ENCODE results near the gene PLA2R1.
"Not testable (repeated sequence)": the region's sequence is repeated elsewhere in the genome, so short reads cannot be mapped to it uniquely, and the experiment has no call there.

Gene PLA2R1

DNA sequence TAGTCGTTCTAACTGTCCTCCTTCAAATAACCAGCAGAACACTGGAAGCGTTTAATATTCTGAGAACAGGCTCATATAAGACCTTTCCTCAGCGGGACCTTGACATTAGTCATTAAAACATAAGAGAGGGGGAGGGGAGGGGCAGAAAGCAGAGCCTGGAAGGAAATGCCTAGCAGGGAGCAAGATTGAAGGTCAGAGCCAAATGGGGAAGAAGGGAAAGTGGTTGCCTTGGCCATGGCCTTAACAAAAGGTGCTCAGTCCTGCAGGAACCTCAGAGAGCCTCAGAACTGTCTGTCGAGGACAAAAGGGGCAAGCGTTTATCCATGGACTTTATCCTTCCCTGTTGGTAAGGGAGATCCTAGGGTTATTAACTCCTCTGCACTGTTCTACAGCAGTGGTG lies 856 bp upstream of the PLA2R1 start:
- no peak for DNase-seq

DNA sequence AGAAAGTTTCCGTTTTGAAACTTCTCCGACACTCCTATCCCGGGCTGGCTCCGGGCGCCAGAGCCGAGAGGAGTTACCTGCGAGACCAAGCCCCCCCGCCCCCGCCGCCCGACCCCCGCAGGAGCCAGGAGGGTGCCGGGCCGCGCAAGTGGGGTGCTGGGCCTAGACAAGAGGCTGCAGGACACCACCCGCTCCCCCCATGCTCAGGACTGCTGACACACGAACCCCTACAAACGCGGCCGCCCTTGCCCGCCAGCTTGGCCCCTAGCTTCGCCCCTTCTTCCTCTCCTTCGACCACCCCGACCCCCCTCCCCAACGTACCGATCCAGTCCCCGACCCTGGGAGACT lies 497 bp downstream of the PLA2R1 start:
- DNase-seq = no peak

DNA sequence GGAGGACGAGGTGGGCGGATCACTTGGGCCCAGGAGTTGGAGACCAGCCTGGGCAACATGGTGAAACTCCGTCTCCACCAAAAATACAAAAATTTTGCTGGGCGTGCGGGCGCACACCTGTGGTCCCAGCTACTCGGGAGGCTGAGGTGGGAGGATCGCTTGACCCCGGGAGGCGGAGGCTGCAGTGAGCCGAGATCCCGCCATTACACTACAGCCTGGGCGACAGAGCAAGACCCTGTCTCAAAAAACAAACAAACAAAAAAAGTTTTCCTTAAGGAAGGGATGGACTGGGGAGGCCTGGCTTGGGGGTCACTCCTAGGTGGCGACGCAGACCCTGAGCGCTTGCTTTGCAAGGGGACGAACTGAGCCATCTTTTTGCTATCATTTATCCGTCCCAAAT lies 882 bp downstream of the PLA2R1 start:
- no peak for DNase-seq

- DNase-seq = no peak
Observed at GRCh38 chr2:160060297-160060696, 2.1 kb downstream of the PLA2R1 start.

DNA sequence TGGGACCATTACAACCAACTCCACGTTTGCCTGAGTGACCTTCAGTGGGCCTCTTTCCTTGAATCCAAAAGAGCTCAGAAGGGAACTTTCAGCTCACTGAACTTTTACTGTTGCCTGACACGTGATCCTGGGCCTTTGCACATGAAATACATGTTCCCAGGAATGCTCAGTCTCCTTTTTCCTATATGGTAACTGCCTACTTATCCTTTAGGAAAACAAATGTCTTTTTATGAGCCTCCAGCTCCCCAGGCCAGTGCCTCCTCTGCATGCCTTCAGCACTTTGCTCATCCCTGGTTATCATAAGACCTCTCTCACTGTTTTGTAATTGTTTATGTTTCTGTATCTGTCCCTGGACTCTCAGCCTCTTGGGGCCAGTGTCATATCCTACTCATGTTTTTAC lies 5.1 kb downstream of the PLA2R1 start:
- DNase-seq = no peak

- no peak for DNase-seq
Observed at GRCh38 chr2:160055726-160056108, 6.7 kb downstream of the PLA2R1 start.

DNA sequence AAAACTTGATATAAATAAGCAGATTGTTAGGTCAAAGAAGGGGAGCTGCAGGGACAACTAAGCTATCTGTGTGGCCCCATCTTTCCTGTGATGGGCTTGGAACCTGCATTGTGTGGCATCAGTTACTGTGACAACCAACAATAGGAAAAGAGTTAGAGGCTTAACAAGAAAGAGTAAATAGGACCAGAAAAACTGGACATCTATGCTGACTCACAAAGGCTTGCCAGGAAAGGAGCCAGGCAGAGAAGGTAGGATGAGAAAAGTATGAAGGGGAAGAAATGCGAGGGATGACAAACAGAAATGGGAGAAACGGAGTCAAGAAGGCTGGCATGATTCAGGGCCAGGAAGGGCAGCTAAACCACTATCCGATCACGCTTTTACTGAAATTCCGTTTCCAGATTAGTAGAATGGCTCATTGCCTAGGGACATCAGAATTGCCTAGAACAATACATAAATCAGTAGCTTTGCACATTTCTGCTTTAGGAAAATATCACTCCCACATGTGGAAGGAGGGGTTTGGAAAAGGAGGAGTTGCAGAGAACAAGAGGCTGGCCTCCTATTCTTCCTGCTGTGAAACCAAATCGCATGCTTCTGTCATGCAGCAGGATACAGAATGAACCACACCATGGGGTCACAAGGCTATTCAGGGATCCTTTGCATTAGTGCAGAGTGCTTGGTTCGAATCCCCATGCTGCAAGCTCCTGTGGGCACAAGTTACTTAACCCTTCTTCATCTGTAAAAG lies 7.3 kb downstream of the PLA2R1 start:
- no peak for DNase-seq

DNA sequence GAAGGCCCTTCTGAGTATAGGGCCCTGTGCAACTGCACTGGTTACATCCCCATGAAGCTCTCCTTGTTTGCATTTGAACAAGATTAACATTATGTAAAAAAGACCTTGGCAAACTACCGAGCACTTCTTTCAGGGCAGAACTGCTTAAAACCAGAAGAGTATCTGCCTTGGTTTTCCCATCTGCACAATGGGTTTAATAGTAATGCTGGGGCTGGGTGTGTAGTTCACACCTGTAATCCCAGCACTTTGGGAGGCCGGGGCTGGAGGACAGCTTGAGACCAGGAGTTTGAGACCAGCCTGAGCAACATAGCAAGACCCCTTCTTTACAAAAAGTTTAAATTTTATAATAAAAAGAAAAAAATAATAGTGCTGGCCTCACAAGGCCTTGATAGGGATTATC lies 8.5 kb downstream of the PLA2R1 start:
- no peak for DNase-seq

- DNase-seq = peak; percentile 61
Observed at GRCh38 chr2:160052531-160052930, 9.9 kb downstream of the PLA2R1 start.

- DNase-seq = no peak
Observed at GRCh38 chr2:160051371-160051800, 11.0 kb downstream of the PLA2R1 start.

DNA sequence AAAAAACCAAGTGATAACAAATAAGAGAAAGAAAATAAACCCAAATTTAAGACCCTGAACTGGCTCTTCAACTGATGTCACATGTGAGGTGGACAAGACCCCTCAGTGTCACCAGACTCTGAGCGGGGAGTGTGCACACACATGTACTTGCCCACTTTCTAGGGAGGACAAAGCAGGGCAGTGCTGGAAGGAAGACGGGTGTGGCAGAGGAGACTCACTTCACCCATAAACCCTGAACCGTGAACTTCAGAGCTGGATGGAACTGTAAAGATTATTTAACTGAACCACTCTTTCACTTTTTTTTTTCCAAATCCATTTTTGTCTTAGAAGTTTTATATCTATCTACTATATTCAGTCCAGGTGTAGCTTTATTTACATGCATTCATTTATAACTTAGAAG lies 12.3 kb downstream of the PLA2R1 start:
- no peak for DNase-seq

DNA sequence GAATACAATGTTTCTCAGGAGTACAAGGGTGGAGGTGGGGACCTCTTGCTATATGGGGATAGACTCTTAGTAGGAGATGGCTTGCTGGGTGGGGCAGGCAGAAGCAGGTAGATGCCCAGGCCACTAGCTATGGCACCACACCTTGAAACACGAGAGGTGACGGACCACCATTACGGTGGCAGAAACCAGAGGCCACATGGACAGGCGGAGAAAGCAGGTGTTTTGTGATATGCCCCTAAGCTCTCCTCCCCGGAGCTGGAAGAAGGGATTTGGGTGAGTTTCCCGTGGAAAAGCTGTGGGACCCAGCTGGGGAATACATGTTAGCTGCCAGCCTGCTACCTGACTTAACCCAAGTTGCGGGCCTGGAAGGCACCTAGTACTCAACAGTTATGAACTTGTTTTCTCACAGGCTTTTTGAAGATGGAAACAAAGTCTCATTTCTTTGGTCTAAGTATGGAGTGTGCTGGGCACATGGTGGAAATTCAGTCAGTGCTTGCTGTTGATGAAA lies 16.7 kb downstream of the PLA2R1 start:
- no peak for DNase-seq

DNA sequence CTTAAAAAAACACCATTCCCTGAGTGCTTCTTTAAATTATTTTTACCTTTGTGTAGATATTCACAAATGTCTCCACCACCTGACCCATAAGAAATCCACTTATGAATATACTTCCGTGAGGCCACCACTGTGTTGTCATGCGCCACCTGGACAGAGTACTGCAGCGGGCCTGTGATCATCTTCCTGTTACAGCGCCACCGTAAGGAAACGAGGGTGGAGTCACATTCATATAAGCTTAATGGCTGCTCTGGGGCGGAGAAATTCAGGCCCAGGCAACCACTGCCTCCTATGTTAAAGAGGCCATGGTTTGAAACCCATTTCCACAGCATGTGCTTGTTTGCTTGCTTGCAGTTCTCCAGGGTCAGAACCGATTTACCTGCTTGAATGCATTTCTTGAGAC lies 17.7 kb downstream of the PLA2R1 start:
- no peak for DNase-seq

GRCh38 chr2:160043265-160043664 lies 19.1 kb downstream of the PLA2R1 start:
- DNase-seq = no peak

DNA sequence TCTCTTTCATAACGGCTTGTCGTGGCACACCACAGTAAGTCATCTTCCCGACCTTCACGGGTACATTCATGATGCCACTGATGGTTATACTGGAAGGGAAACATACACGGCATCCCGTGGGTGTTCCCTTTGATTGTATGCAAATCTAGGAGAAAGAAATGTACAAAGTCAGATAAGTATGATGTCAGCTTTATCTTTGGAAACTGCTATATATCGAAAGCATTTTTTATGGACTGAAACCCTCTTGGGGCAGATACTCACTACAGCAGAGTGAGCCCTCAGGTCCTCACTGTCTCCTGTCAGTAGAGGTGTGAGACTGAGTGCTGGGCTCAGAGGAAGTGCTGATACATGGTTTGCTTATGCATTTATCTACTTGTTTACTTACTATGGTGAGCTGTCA lies 20.4 kb downstream of the PLA2R1 start:
- DNase-seq = peak; percentile 9

GRCh38 chr2:160041091-160041490 lies 21.3 kb downstream of the PLA2R1 start:
- DNase-seq = no peak

- DNase-seq = no peak
Observed at GRCh38 chr2:160039166-160039903, 23.1 kb downstream of the PLA2R1 start.

- DNase-seq = not testable (repeated sequence)
Observed at GRCh38 chr2:160038662-160039061, 23.8 kb downstream of the PLA2R1 start.

GRCh38 chr2:160036736-160037135 lies 25.7 kb downstream of the PLA2R1 start:
- DNase-seq = no peak

DNA sequence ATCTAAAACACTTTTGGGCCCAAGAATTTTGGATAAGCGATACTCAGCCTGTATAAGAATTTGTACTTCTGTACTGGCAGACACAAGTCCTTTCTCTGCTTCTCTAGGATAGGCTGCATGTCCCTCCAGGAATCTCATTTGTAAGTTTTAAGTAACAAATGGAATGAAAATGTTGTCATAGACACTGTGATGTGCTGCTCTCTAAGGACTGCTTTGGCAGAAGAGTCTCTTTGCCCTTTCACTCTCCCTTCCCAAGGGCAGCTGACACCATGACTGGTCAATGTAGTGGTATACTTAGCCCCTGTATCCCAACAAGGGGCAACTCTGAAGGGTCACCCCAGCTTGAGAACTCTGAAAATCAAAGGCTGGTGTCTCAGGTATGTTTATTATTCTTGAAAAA lies 27.3 kb downstream of the PLA2R1 start:
- DNase-seq = no peak

DNA sequence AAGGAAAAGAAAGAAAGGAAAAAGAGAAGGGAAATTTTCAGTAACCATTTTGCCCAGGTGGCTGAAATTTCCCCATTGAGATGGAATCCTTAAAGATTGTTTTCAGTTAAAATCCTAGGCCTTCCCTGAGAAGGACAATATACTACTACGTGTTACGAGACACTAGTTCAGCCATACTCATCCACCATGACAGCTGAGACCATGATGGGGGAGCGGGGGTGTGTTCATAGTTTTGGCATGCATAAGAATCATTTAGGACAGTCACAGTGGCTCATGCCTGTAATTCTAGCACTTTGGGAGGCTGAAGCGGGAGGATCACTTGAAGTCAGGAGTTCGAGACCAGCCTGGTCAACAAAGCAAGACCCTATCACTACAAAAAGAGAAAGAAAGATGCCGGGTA lies 28.0 kb downstream of the PLA2R1 start:
- DNase-seq = no peak

DNA sequence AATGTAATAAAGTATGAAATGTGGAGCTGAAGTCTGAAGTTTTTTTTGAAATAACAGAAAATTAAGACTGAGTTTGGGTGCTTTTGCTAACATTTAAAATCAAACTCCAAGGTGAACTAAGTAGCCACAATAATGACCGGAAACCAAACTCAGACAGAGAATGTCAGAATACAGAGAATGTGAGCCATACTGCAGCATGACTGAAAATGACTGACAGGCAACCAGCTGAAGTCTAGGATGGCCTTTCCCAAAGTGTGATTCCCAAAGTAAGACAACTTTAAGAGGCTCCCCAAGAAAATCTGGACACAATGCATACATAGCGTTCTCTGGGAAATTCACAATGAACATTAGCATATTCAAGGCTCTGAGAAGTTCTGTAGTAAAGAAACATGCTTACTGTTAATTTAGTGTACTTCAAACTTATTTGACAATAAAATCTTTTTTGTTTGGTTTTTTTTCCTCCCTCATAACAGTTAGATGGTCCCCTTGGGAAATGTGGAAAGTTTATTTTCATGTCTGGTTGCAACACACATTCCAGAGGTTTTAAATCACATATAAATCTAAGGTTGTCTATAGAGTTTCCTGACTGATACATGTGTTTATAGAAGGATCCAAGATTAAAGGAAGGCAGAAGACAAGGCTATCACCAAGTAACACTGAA lies 28.6 kb downstream of the PLA2R1 start:
- no peak for DNase-seq

- no peak for DNase-seq
Observed at GRCh38 chr2:160029270-160029628, 33.2 kb downstream of the PLA2R1 start.
